Smooth muscle cell (in vitro differentiated cells): ENCODE data around the gene DNASE1L3. TPM values are rescaled to one million over a fixed set of nuclear protein-coding genes. Genes with fewer than 3 reads are reported as not detected.

Experiments
- DNase-seq: peaks from one replicate; lab custom pipeline; 2025; ENCODE audit not compliant: unreplicated experiment; lab: John Stamatoyannopoulos, UW
- H2AFZ ChIP-seq: fragments of 200-600 bp; sonication (generic); 2 replicates; pipeline ENCODE4 v1.6.0; 2016; ENCODE audit warnings: antibody characterized with exemption, low read depth, mild to moderate bottlenecking
- H3F3A ChIP-seq: fragments of 200-600 bp; sonication (generic); 2 replicates; pipeline ENCODE4 v1.6.0; 2017; ENCODE audit warnings: antibody characterized with exemption, low read depth
- H3K27ac ChIP-seq: fragments of 200-600 bp; sonication (generic); 2 replicates; pipeline ENCODE4 v1.5.1; 2016; ENCODE audit warnings: low read depth, mild to moderate bottlenecking
- H3K27me3 ChIP-seq: fragments of 200-600 bp; sonication (generic); 2 replicates; pipeline ENCODE4 v1.6.1; 2016; ENCODE audit warnings: low read depth, mild to moderate bottlenecking
- H3K36me3 ChIP-seq: fragments of 200-600 bp; sonication (generic); 2 replicates; pipeline ENCODE4 v1.5.1; 2016; ENCODE audit warnings: low read depth
- H3K4me1 ChIP-seq: fragments of 200-600 bp; sonication (generic); 2 replicates; pipeline ENCODE4 v1.5.1; 2016; ENCODE audit warnings: low read depth
- H3K4me2 ChIP-seq: fragments of 200-600 bp; sonication (generic); 2 replicates; pipeline ENCODE4 v1.6.0; 2016; ENCODE audit warnings: mild to moderate bottlenecking
- H3K4me3 ChIP-seq: fragments of 200-600 bp; sonication (generic); 2 replicates; pipeline ENCODE4 v1.5.1; 2016; ENCODE audit warnings: mild to moderate bottlenecking
- H3K79me2 ChIP-seq: fragments of 200-600 bp; sonication (generic); 2 replicates; pipeline ENCODE4 v1.6.0; 2016; ENCODE audit warnings: low read depth, mild to moderate bottlenecking
- H3K9ac ChIP-seq: fragments of 200-600 bp; sonication (generic); 2 replicates; pipeline ENCODE4 v1.6.0; 2016; ENCODE audit warnings: low read depth
- H3K9me3 ChIP-seq: fragments of 200-600 bp; sonication (generic); replicated peaks from 2 replicates; pipeline ENCODE4 v1.5.1; 2016; ENCODE audit warnings: low read depth
- H4K20me1 ChIP-seq: fragments of 200-600 bp; sonication (generic); 2 replicates; pipeline ENCODE4 v1.6.0; 2016; ENCODE audit warnings: low read depth
- CTCF ChIP-seq: fragments of 200-600 bp; sonication (generic); IDR thresholded peaks from 2 replicates; pipeline ENCODE4 v1.5.1; 2017; ENCODE audit warnings: borderline replicate concordance, mild to moderate bottlenecking, antibody characterized with exemption; ENCODE audit not compliant: insufficient read depth, poor library complexity, severe bottlenecking
- WGBS: methylation state at CpG from one replicate; pipeline ENCODE4 v1.1.7; 2016; ENCODE audit warnings: low lambda C conversion rate; 5-methylcytosine and 5-hydroxymethylcytosine counted together
- polyA plus RNA-seq: library from polyadenylated mRNA; unstranded; fragments of >200 nt; fragmentation: Nextera tagmentation; extraction: Ambion mirVana; gene quantifications from 2 replicates; pipeline ENCODE4 v1.2.1, GENCODE V29; 2016
- total RNA-seq: library from RNA; depleted of rRNA; stranded (reverse); fragments of >200 nt; gene quantifications from 2 replicates; pipeline ENCODE4 v1.2.3, GENCODE V29; 2014

DNASE1L3 gene
- total and polyA plus RNA-seq, 2 experiments from 2014 or later = 2.0 TPM; not detected in 1

GRCh38 chr3:58256511-58256910 is 45.7 kb upstream of the DNASE1L3 start:
- 87% methylated on average over 4 of the region's 4 CpGs for WGBS
- Histone ChIP-seq H3K4me1 (peaks cover 20% of the 10 kb centered on the region), H2AFZ (no peak overlapping the region)

GRCh38 chr3:58256061-58256460 is 45.3 kb upstream of the DNASE1L3 start:
- 89% methylated on average over 1 of the region's 1 CpG for WGBS
- no peaks in the 10 kb centered on the region for H3K27me3 ChIP-seq
- no peak for TF ChIP-seq CTCF
- no peak overlapping the region for H3K4me3 ChIP-seq
- no peak overlapping the region for H3K4me2 ChIP-seq
- no peaks in the 10 kb centered on the region for H4K20me1 ChIP-seq
- H3F3A ChIP-seq = no peaks in the 10 kb centered on the region
- H2AFZ ChIP-seq = no peak overlapping the region
- no peak for DNase-seq
- no peaks in the 10 kb centered on the region for H3K79me2 ChIP-seq
- H3K9ac ChIP-seq = no peak overlapping the region
- H3K27ac ChIP-seq = no peak overlapping the region
- no peaks in the 10 kb centered on the region for H3K9me3 ChIP-seq
- H3K4me1 ChIP-seq = peaks cover 20% of the 10 kb centered on the region
- H3K36me3 ChIP-seq = no peaks in the 10 kb centered on the region

More at GRCh38 chr3:58256511-58256910, 45.7 kb upstream of the DNASE1L3 start:
- Histone ChIP-seq H3K36me3 (no peaks in the 10 kb centered on the region), H3K9ac (no peak overlapping the region), H3K4me3 (no peak overlapping the region), H3K4me2 (no peak overlapping the region), H3K27me3 (no peaks in the 10 kb centered on the region), H3K27ac (no peak overlapping the region), H3K79me2 (no peaks in the 10 kb centered on the region), H3K9me3 (no peaks in the 10 kb centered on the region), H3F3A (no peaks in the 10 kb centered on the region), H4K20me1 (no peaks in the 10 kb centered on the region)
- TF ChIP-seq CTCF = no peak
- DNase-seq = no peak

- H3K4me3 ChIP-seq = no peak overlapping the region
- H3K9me3 ChIP-seq = no peaks in the 10 kb centered on the region
- no peaks in the 10 kb centered on the region for H3K27me3 ChIP-seq
- no peak overlapping the region for H3K9ac ChIP-seq
- DNase-seq = no peak
- H2AFZ ChIP-seq = no peak overlapping the region
- H3F3A ChIP-seq = no peaks in the 10 kb centered on the region
- H3K36me3 ChIP-seq = no peaks in the 10 kb centered on the region
- TF ChIP-seq CTCF = no peak
- H3K4me2 ChIP-seq = no peak overlapping the region
- no peaks in the 10 kb centered on the region for H3K79me2 ChIP-seq
- WGBS = 82% methylated on average over 4 of the region's 4 CpGs
- no peak overlapping the region for H3K27ac ChIP-seq
- H3K4me1 ChIP-seq = peaks cover 23% of the 10 kb centered on the region
- H4K20me1 ChIP-seq = no peaks in the 10 kb centered on the region
Measured at GRCh38 chr3:58254144-58254543, 43.4 kb upstream of the DNASE1L3 start.

- H4K20me1 ChIP-seq = no peaks in the 10 kb centered on the region
- H3K27ac ChIP-seq = no peak overlapping the region
- H3K4me2 ChIP-seq = no peak overlapping the region
- H3K79me2 ChIP-seq = no peaks in the 10 kb centered on the region
- no peaks in the 10 kb centered on the region for H3K36me3 ChIP-seq
- H3K4me3 ChIP-seq = no peak overlapping the region
- no peak overlapping the region for H2AFZ ChIP-seq
- no peaks in the 10 kb centered on the region for H3F3A ChIP-seq
- H3K4me1 ChIP-seq = peaks cover 20% of the 10 kb centered on the region
- 94% methylated on average over 3 of the region's 3 CpGs for WGBS
- no peak overlapping the region for H3K9ac ChIP-seq
- no peak for DNase-seq
- no peak for TF ChIP-seq CTCF
- no peaks in the 10 kb centered on the region for H3K27me3 ChIP-seq
- no peaks in the 10 kb centered on the region for H3K9me3 ChIP-seq
Measured at GRCh38 chr3:58251631-58252035, 40.9 kb upstream of the DNASE1L3 start.
